ENCODE measurements around the gene PRL. TPM values are rescaled to one million over a fixed set of nuclear protein-coding genes. Genes with fewer than 3 reads are reported as not detected.
A peak's percentile ranks its signal among the peaks of the same experiment; 100 is the strongest.

Gene PRL
- total RNA-seq, 1 donor from 2014 or later: not detected

DNA sequence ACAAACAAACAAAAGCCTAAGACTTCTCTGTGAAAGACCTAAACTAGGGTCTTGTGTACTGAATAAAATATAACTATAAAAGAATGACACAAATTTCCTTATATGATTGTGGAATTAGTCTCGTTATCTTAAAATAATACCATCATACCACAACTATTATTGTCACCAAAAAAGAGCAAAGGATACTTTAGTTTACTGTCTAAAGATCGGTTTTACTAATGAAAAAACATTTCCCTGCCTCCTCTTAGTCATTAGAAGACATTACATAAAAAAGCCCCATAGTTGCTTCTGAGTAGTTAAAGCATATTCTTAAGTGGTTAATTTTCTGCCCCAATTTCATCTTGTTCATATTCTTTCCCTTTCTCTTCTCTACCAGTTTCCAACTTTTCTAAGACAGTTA is 33.1 kb downstream of the PRL start:
- H3K27me3 Mint-ChIP-seq (ENCODE audit: unreplicated experiment): no peaks in the 10 kb centered on the region
- H3K27ac Mint-ChIP-seq (ENCODE audit: unreplicated experiment): no peak overlapping the region
- peaks cover 5% of the 10 kb centered on the region for H3K9me3 Mint-ChIP-seq (ENCODE audit: unreplicated experiment)
- TF ChIP-seq, protein P1, sequence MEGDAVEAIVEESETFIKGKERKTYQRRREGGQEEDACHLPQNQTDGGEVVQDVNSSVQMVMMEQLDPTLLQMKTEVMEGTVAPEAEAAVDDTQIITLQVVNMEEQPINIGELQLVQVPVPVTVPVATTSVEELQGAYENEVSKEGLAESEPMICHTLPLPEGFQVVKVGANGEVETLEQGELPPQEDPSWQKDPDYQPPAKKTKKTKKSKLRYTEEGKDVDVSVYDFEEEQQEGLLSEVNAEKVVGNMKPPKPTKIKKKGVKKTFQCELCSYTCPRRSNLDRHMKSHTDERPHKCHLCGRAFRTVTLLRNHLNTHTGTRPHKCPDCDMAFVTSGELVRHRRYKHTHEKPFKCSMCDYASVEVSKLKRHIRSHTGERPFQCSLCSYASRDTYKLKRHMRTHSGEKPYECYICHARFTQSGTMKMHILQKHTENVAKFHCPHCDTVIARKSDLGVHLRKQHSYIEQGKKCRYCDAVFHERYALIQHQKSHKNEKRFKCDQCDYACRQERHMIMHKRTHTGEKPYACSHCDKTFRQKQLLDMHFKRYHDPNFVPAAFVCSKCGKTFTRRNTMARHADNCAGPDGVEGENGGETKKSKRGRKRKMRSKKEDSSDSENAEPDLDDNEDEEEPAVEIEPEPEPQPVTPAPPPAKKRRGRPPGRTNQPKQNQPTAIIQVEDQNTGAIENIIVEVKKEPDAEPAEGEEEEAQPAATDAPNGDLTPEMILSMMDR (IDR thresholded peaks at IDR 0.05): no peak
- H3K36me3 Mint-ChIP-seq (ENCODE audit: unreplicated experiment): no peaks in the 10 kb centered on the region
- H3K4me3 Mint-ChIP-seq (ENCODE audit: unreplicated experiment): no peak overlapping the region
- peaks cover 7% of the 10 kb centered on the region for H3K4me1 Mint-ChIP-seq (ENCODE audit: unreplicated experiment)
- no peak for DNase-seq (ENCODE audit: extremely low spot score, unreplicated experiment)

DNA sequence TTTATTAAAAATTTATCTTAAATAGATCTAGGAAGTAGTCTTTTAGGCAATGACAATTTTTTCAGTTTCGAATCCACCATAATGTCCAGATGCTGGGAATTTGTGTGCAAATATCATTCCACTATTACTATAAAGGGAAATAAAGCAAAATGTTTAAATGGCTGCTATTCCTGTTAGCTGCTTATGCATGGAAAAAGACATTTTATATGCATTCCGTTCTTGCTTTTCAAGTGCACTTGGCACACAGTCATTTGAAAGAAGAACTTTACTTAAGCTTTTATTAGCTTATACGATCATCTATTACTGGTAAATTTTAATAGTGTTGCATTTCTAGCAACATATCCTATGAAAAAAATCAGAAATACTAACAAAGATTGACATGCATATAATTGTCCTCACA is 42.0 kb downstream of the PRL start:
- H3K36me3 Mint-ChIP-seq (ENCODE audit: unreplicated experiment): peaks cover 3% of the 10 kb centered on the region
- H3K9me3 Mint-ChIP-seq (ENCODE audit: unreplicated experiment): peaks cover 8% of the 10 kb centered on the region
- H3K4me3 Mint-ChIP-seq (ENCODE audit: unreplicated experiment): no peak overlapping the region
- TF ChIP-seq, protein P1 (IDR thresholded peaks at IDR 0.05): no peak
- DNase-seq (ENCODE audit: extremely low spot score, unreplicated experiment): no peak
- no peak overlapping the region for H3K27ac Mint-ChIP-seq (ENCODE audit: unreplicated experiment)
- peaks cover 23% of the 10 kb centered on the region for H3K4me1 Mint-ChIP-seq (ENCODE audit: unreplicated experiment)
- H3K27me3 Mint-ChIP-seq (ENCODE audit: unreplicated experiment): no peaks in the 10 kb centered on the region

DNA sequence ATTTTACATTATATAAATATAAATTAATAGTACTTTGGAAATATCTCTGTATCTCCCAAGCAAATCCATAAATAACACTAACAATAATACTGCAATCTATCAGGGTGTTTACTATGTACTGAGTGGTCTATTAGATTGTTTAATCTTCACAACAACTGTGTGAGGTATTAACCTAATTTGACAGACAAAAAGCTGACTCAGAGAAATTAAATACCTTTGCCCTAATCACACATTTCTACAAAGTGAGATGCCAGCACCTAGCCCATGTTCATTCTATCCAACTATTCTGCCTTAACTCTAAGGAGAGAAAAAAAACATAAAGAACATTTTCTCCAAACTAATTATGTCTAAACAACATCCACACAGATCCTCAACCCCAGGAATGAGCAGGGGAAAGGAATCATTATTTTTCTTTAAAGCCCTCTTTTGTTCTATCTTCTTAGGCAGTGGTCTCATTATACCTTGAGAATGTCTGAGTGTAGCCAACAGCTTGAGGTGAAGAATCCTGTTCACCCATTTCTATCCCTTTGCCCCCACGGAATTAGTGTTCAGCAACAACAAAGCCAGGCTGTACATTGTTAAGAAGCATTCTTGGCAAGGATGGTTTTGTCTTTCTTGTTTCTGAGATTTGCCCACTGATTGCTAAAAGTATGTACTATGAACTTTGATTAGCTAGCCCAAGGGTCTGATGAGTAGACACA is 42.7 kb downstream of the PRL start:
- TF ChIP-seq, protein P1 (IDR thresholded peaks at IDR 0.05): no peak
- DNase-seq (ENCODE audit: extremely low spot score, unreplicated experiment): no peak
- Mint-ChIP-seq H3K4me3 (ENCODE audit: unreplicated experiment) (no peak overlapping the region), H3K9me3 (ENCODE audit: unreplicated experiment) (peaks cover 8% of the 10 kb centered on the region), H3K4me1 (ENCODE audit: unreplicated experiment) (peaks cover 30% of the 10 kb centered on the region), H3K36me3 (ENCODE audit: unreplicated experiment) (peaks cover 3% of the 10 kb centered on the region), H3K27ac (ENCODE audit: unreplicated experiment) (no peak overlapping the region), H3K27me3 (ENCODE audit: unreplicated experiment) (no peaks in the 10 kb centered on the region)

DNA sequence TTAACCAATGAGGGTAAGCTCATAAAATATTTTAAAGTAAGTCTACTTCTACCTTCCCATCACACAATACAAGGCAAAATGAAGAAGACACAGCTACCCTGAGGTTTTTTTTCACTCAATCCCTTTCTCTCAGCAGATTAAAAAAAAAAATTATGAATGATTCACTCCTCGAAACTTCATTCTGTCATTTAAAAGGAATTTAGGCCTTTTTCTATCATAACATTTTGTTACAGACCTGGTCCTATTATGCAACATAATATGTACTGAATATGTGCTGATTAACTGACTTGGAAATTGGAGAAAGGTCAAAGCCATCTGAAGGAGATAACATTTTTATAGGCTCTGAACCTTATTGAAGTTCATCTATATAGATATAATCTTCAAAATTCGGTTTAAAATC is 45.5 kb downstream of the PRL start:
- TF ChIP-seq, protein P1 (IDR thresholded peaks at IDR 0.05): no peak
- DNase-seq (ENCODE audit: extremely low spot score, unreplicated experiment): no peak
- peak overlapping the region; percentile 85 for H3K27ac Mint-ChIP-seq (ENCODE audit: unreplicated experiment)
- H3K4me1 Mint-ChIP-seq (ENCODE audit: unreplicated experiment): peaks cover 45% of the 10 kb centered on the region
- H3K36me3 Mint-ChIP-seq (ENCODE audit: unreplicated experiment): no peaks in the 10 kb centered on the region
- H3K27me3 Mint-ChIP-seq (ENCODE audit: unreplicated experiment): no peaks in the 10 kb centered on the region
- no peaks in the 10 kb centered on the region for H3K9me3 Mint-ChIP-seq (ENCODE audit: unreplicated experiment)
- no peak overlapping the region for H3K4me3 Mint-ChIP-seq (ENCODE audit: unreplicated experiment)

DNA sequence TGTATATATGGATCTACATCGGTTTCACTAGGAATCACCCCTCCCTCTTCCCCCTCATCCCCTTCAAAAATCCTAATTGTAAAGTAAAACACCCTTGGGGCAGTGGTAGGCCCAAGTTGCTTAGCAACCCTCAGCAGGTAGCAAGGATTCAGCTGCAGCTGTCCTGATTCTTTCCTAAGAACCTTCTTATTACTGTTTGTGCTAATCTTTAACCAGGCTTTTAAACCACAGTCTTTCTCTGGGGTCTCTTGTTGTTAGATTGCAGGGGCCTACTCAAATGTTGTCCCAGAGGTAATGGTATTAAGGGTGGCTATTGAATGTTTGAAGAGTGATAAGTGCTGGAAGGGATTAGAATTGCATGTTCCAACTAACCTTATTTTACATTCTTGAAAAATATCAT is 46.4 kb downstream of the PRL start:
- DNase-seq (ENCODE audit: extremely low spot score, unreplicated experiment): no peak
- Mint-ChIP-seq H3K4me3 (ENCODE audit: unreplicated experiment) (peak overlapping the region; percentile 22), H3K36me3 (ENCODE audit: unreplicated experiment) (no peaks in the 10 kb centered on the region), H3K27me3 (ENCODE audit: unreplicated experiment) (no peaks in the 10 kb centered on the region), H3K4me1 (ENCODE audit: unreplicated experiment) (peaks cover 45% of the 10 kb centered on the region), H3K9me3 (ENCODE audit: unreplicated experiment) (no peaks in the 10 kb centered on the region), H3K27ac (ENCODE audit: unreplicated experiment) (peak overlapping the region; percentile 85)
- TF ChIP-seq, protein P1 (IDR thresholded peaks at IDR 0.05): no peak
